Caco-2 (cell line): ENCODE measurements around the gene MIA3. TPM values are rescaled to one million over a fixed set of nuclear protein-coding genes. Genes with fewer than 3 reads are reported as not detected.

Experiments
- BruUV-seq: library from RNA; stranded (reverse); fragments of 400-500 nt; replicated peaks from 2 replicates; lab custom pipeline; 2021; lab: Mats Ljungman, UMichigan
- CTCF ChIA-PET: fragments of 300-600 bp; sonication (Branson Sonifier 250); formaldehyde crosslinking; loops from one replicate; lab custom pipeline; 2022; ENCODE audit warnings: antibody characterized with exemption; lab: Charles Lee
- POLR2A ChIA-PET: fragments of 300-600 bp; sonication (Branson Sonifier 250); formaldehyde crosslinking; loops from one replicate; lab custom pipeline; 2022; ENCODE audit warnings: antibody characterized with exemption; lab: Charles Lee
- DNase-seq, 2 experiments: peaks; one replicate each; pipeline versions ENCODE4 v3.0.0 to v3.0.0-alpha.2; 2020 to 2022
- H3K27me3 ChIP-seq: replicated peaks from 2 replicates; pipeline ENCODE4 v1.6.0; 2011; ENCODE audit warnings: low read length; ENCODE audit not compliant: control insufficient read depth, insufficient read depth
- H3K36me3 ChIP-seq: 2 replicates; pipeline ENCODE4 v1.5.1; 2011; ENCODE audit warnings: low read length; ENCODE audit not compliant: control insufficient read depth, insufficient read depth
- H3K4me1 ChIP-seq: fragments of 250-450 bp; sonication (Bioruptor Pico); 2 replicates; pipeline ENCODE4 v1.5.1; 2020; ENCODE audit warnings: mild to moderate bottlenecking
- H3K4me3 ChIP-seq: 2 replicates; pipeline ENCODE4 v1.5.1; 2011; ENCODE audit warnings: low read depth, mild to moderate bottlenecking, control low read depth, low read length
- H3K9me3 ChIP-seq: fragments of 250-450 bp; sonication (Bioruptor Pico); 2 replicates; pipeline ENCODE4 v1.5.1; 2020; ENCODE audit warnings: mild to moderate bottlenecking, moderate library complexity
- H3K27ac Mint-ChIP-seq: one replicate; pipeline ENCODE4 v1.8.0; 2022; ENCODE audit warnings: mixed read lengths; ENCODE audit not compliant: unreplicated experiment
- H3K27me3 Mint-ChIP-seq: one replicate; pipeline ENCODE4 v1.8.0; 2022; ENCODE audit warnings: mixed read lengths; ENCODE audit not compliant: insufficient read depth, unreplicated experiment
- H3K36me3 Mint-ChIP-seq: one replicate; pipeline ENCODE4 v1.8.0; 2022; ENCODE audit warnings: mild to moderate bottlenecking, mixed read lengths; ENCODE audit not compliant: insufficient read depth, unreplicated experiment
- H3K4me1 Mint-ChIP-seq: one replicate; pipeline ENCODE4 v1.8.0; 2022; ENCODE audit warnings: low read depth, mixed read lengths; ENCODE audit not compliant: unreplicated experiment
- H3K4me3 Mint-ChIP-seq: one replicate; pipeline ENCODE4 v1.8.0; 2022; ENCODE audit warnings: mild to moderate bottlenecking, moderate library complexity, mixed read lengths; ENCODE audit not compliant: unreplicated experiment
- H3K9me3 Mint-ChIP-seq: one replicate; pipeline ENCODE4 v1.8.0; 2022; ENCODE audit warnings: mixed read lengths; ENCODE audit not compliant: unreplicated experiment
- intact Hi-C: fragments of 100-400 bp; cut with micrococcal nuclease; formaldehyde crosslinking; loops from one replicate; pipeline ENCODE4 v1.10.0; 2022; ENCODE audit not compliant: unreplicated experiment
- total RNA-seq: library from RNA; stranded (reverse); gene quantifications from 2 replicates; pipeline ENCODE4 v1.2.3, GENCODE V29; 2022
- TF ChIP-seq, protein P1 (sequence below), 2 experiments: fragments of 200-600 bp in 1 of 2; IDR thresholded peaks; 1 replicate in 1 of 2; 2 replicates in 1 of 2; pipeline versions ENCODE4 v1.5.1 to v1.8.0; 2011 to 2022; ENCODE audit warnings: antibody characterized with exemption in 1 of 2, control low read depth in 1 of 2, inconsistent platforms in 1 of 2, low read depth in 1 of 2, low read length in 1 of 2, mild to moderate bottlenecking in 1 of 2, moderate library complexity in 1 of 2; ENCODE audit not compliant: insufficient read depth in 1 of 2, severe bottlenecking in 1 of 2, unreplicated experiment in 1 of 2

MIA3 gene
- total RNA-seq, 1 experiment from 2014 or later: 56.0 TPM

DNA sequence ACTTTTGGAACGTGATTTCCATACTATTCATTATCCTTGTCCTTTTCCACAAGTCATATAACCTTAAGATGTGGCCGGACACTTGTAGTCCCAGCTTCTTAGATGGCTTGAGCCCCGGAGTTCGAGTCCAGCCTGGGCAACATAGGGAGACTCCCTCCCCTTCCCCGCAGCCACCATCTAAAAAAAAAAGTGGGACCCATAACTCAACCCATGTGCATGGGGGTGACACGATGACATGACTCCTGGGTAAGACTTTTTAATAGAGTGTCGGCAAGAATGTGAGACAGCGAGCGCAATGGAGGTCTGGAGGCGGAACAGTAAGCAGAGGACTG lies 25.7 kb downstream of the MIA3 start:
- Mint-ChIP-seq H3K9me3 (no peaks in the 10 kb centered on the region), H3K36me3 (peaks cover 17% of the 10 kb centered on the region), H3K27me3 (no peaks in the 10 kb centered on the region), H3K27ac (peak overlapping the region; percentile 92), H3K4me1 (no peaks in the 10 kb centered on the region), H3K4me3 (peak overlapping the region; percentile 79)
- peak in 1 of 2 experiments; percentile 38 for DNase-seq
- BruUV-seq: TSS peak; percentile 97
- ChIA-PET POLR2A (interaction anchor here (0.7 to 1.6 kb wide), 4 partner anchors 9 to 97 kb away, joined by 3 to 9 read pairs (median 6); partner anchors contain the start of gene TAF1A), CTCF (no interaction called here)
- Histone ChIP-seq H3K27me3 (no peaks in the 10 kb centered on the region), H3K9me3 (no peaks in the 10 kb centered on the region), H3K4me3 (peak overlapping the region; percentile 65), H3K36me3 (no peaks in the 10 kb centered on the region), H3K4me1 (0 out of 2 replicates have a peak, but pooled peaks cover 5% of the 10 kb centered on the region)
- intact Hi-C loops: no loop called here
- TF ChIP-seq, protein P1, sequence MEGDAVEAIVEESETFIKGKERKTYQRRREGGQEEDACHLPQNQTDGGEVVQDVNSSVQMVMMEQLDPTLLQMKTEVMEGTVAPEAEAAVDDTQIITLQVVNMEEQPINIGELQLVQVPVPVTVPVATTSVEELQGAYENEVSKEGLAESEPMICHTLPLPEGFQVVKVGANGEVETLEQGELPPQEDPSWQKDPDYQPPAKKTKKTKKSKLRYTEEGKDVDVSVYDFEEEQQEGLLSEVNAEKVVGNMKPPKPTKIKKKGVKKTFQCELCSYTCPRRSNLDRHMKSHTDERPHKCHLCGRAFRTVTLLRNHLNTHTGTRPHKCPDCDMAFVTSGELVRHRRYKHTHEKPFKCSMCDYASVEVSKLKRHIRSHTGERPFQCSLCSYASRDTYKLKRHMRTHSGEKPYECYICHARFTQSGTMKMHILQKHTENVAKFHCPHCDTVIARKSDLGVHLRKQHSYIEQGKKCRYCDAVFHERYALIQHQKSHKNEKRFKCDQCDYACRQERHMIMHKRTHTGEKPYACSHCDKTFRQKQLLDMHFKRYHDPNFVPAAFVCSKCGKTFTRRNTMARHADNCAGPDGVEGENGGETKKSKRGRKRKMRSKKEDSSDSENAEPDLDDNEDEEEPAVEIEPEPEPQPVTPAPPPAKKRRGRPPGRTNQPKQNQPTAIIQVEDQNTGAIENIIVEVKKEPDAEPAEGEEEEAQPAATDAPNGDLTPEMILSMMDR (IDR thresholded peaks at IDR 0.05; ENCODE audit: insufficient read depth in 1 of 2, low read depth in 1 of 2, low read length in 1 of 2, severe bottlenecking in 1 of 2, unreplicated experiment in 1 of 2): no peak

DNA sequence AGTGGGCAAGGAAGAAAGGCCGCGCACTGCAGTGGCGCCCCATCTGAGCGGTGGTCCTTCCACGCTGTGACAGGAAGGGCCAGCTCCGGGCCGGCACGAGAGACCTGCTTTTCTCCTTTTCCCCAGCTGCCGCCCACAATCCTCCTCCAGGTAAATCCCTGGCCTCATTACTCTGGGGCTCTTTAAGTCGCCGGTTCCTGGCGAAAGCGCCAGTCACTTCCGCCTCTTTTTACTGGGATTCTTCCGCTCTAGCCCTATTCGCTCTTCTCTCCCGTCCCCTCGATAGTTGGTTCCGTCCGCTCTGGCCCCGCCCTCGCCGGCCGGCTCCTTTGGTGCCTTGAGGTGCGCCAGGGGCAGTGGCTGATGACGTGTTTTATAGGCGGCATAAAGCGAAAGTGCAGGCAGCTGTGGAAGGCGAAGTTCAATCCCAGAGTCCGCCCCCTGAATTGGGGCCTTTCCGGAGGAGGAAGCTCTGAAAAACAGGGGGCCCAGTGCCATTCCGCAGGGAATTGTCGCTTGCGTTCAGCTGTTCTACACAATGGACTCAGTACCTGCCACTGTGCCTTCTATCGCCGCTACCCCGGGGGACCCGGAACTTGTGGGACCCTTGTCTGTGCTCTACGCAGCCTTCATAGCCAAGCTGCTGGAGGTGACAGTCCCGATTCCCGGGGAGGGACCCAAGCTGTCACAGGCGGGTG lies 26.2 kb downstream of the MIA3 start:
- no peaks in the 10 kb centered on the region for H3K27me3 ChIP-seq
- no peaks in the 10 kb centered on the region for H3K36me3 ChIP-seq
- H3K36me3 Mint-ChIP-seq: peaks cover 17% of the 10 kb centered on the region
- H3K27me3 Mint-ChIP-seq: no peaks in the 10 kb centered on the region
- TF ChIP-seq, protein P1 (IDR thresholded peaks at IDR 0.05; ENCODE audit: insufficient read depth in 1 of 2, low read depth in 1 of 2, low read length in 1 of 2, severe bottlenecking in 1 of 2, unreplicated experiment in 1 of 2): no peak
- POLR2A ChIA-PET: interaction anchor here (0.6 to 1.6 kb wide), 4 partner anchors 10 to 69 kb away, joined by 3 to 9 read pairs (median 6); partner anchors contain the start of gene TAF1A
- intact Hi-C loops: loop anchor here (1.0 to 2.0 kb wide), 4 partner anchors 25 to 179 kb away; partner anchors contain the start of genes MIA3 and TAF1A
- H3K27ac Mint-ChIP-seq: peak overlapping the region; percentile 92
- BruUV-seq: no TSS peak
- H3K9me3 Mint-ChIP-seq: no peaks in the 10 kb centered on the region
- peak; percentile 99 for DNase-seq
- H3K4me1 Mint-ChIP-seq: no peaks in the 10 kb centered on the region
- CTCF ChIA-PET: interaction anchor here (1.0 kb wide), 1 partner anchor 10 kb away, joined by 4 read pairs; no protein-coding TSS in a partner anchor
- H3K4me3 Mint-ChIP-seq: peak overlapping the region; percentile 79
- H3K9me3 ChIP-seq: no peaks in the 10 kb centered on the region
- H3K4me1 ChIP-seq: 0 out of 2 replicates have a peak, but pooled peaks cover 5% of the 10 kb centered on the region
- H3K4me3 ChIP-seq: peak overlapping the region; percentile 65

DNA sequence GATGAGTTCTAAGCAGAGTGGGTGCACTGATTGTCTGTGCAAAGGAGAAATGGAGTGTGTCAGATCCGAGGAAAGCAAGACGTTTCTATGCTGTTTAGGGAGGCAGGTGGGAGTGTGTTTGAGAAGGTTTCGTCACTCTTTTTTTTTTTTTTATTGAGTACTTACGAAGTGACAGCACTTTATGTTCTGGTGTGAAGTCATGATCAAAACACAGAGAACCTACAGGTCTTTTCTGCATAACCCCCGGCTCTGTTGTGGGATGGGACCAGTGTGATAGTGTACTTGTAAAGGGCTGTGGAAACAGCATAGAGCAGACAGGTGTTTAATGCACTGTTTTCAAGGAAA lies 26.7 kb downstream of the MIA3 start:
- H3K9me3 Mint-ChIP-seq: no peaks in the 10 kb centered on the region

More for the DNA sequence above, 26.7 kb downstream of the MIA3 start:
- intact Hi-C loops: loop anchor here (1.0 to 2.0 kb wide), 4 partner anchors 26 to 179 kb away; partner anchors contain the start of genes MIA3 and TAF1A
- ChIA-PET POLR2A (interaction anchor here (0.6 to 1.6 kb wide), 3 partner anchors 10 to 68 kb away, joined by 3 to 9 read pairs (median 6); partner anchors contain the start of gene TAF1A), CTCF (interaction anchor here (1.0 kb wide), 1 partner anchor 10 kb away, joined by 4 read pairs; no protein-coding TSS in a partner anchor)
- DNase-seq: no peak
- peak overlapping the region; percentile 65 for H3K4me3 ChIP-seq
- Mint-ChIP-seq H3K27me3 (no peaks in the 10 kb centered on the region), H3K4me3 (peak overlapping the region; percentile 79), H3K27ac (peak overlapping the region; percentile 92), H3K4me1 (no peaks in the 10 kb centered on the region), H3K36me3 (peaks cover 17% of the 10 kb centered on the region)
- H3K4me1 ChIP-seq: 0 out of 2 replicates have a peak, but pooled peaks cover 5% of the 10 kb centered on the region
- H3K36me3 ChIP-seq: no peaks in the 10 kb centered on the region
- H3K27me3 ChIP-seq: no peaks in the 10 kb centered on the region
- TF ChIP-seq, protein P1 (IDR thresholded peaks at IDR 0.05; ENCODE audit: insufficient read depth in 1 of 2, low read depth in 1 of 2, low read length in 1 of 2, severe bottlenecking in 1 of 2, unreplicated experiment in 1 of 2): no peak
- BruUV-seq: TSS peak; percentile 57
- no peaks in the 10 kb centered on the region for H3K9me3 ChIP-seq
